Activated T-helper 1 cell treated with Interleukin-2 at 50 U/mL for 16 hours (primary cell): ENCODE results near the gene NUTM1.

ENCODE experiments used
- DNase-seq: peaks from one replicate; pipeline ENCODE4 v3.0.0-alpha.2; 2020; ENCODE audit warnings: low read depth

The NUTM1 gene, protein sequence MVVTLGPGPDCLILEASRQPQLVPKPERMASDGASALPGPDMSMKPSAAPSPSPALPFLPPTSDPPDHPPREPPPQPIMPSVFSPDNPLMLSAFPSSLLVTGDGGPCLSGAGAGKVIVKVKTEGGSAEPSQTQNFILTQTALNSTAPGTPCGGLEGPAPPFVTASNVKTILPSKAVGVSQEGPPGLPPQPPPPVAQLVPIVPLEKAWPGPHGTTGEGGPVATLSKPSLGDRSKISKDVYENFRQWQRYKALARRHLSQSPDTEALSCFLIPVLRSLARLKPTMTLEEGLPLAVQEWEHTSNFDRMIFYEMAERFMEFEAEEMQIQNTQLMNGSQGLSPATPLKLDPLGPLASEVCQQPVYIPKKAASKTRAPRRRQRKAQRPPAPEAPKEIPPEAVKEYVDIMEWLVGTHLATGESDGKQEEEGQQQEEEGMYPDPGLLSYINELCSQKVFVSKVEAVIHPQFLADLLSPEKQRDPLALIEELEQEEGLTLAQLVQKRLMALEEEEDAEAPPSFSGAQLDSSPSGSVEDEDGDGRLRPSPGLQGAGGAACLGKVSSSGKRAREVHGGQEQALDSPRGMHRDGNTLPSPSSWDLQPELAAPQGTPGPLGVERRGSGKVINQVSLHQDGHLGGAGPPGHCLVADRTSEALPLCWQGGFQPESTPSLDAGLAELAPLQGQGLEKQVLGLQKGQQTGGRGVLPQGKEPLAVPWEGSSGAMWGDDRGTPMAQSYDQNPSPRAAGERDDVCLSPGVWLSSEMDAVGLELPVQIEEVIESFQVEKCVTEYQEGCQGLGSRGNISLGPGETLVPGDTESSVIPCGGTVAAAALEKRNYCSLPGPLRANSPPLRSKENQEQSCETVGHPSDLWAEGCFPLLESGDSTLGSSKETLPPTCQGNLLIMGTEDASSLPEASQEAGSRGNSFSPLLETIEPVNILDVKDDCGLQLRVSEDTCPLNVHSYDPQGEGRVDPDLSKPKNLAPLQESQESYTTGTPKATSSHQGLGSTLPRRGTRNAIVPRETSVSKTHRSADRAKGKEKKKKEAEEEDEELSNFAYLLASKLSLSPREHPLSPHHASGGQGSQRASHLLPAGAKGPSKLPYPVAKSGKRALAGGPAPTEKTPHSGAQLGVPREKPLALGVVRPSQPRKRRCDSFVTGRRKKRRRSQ

GRCh38 chr15:34342737-34343575 lies at the start of gene NUTM1, which contains the start of gene NOP10:
TSS of gene NUTM1 (plus strand) at chr15:34343315. CDS start at chr15:34343697, 382 bp downstream.
TSS of gene NOP10 (minus strand) at chr15:34343136. CDS start at chr15:34343073, 63 bp downstream.
- peak; percentile 86 for DNase-seq

DNA sequence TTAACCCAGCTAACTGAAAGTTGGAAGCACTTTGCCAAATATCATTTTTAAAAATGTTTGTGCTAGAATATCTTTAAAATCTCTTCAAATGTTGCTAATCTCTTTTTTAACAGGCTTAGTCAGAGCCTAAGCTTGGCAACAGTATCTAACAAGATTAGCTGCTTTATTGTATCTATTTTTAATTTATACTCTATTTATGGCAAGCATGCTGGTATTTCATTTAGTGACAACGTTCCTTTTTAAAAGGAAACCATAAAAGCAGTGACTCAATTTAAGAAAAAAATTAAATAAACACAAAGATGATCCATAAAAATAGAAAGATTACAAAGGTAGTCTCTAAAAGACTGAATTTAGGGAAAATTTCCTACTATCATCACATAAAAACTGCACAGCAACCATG lies 46.1 kb upstream of the NUTM1 start:
- DNase-seq = no peak

GRCh38 chr15:34301058-34301457 lies 42.1 kb upstream of the NUTM1 start:
- no peak for DNase-seq

- no peak for DNase-seq
Measured at GRCh38 chr15:34304613-34305012, 38.5 kb upstream of the NUTM1 start.

DNA sequence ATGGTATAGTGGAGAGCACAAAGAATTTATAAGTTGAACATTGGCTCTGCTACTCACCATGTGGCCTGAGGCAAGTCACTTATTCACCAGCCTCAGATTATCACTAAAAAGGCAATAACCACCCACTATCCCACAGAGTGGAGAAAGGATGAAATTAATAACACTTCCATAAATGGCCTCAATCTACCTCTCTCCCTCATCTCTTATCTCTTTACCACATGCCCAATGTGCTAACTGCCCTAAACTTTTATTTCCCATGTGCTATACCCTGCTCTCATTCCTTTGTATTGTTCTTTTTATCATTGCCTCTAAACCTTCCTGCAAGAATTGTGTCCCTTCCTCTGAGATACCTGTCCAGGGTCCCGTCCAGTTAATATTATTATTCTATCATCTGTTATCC lies 31.6 kb upstream of the NUTM1 start:
- DNase-seq = no peak

- DNase-seq = no peak
Measured at GRCh38 chr15:34314491-34315490, 28.3 kb upstream of the NUTM1 start.

DNA sequence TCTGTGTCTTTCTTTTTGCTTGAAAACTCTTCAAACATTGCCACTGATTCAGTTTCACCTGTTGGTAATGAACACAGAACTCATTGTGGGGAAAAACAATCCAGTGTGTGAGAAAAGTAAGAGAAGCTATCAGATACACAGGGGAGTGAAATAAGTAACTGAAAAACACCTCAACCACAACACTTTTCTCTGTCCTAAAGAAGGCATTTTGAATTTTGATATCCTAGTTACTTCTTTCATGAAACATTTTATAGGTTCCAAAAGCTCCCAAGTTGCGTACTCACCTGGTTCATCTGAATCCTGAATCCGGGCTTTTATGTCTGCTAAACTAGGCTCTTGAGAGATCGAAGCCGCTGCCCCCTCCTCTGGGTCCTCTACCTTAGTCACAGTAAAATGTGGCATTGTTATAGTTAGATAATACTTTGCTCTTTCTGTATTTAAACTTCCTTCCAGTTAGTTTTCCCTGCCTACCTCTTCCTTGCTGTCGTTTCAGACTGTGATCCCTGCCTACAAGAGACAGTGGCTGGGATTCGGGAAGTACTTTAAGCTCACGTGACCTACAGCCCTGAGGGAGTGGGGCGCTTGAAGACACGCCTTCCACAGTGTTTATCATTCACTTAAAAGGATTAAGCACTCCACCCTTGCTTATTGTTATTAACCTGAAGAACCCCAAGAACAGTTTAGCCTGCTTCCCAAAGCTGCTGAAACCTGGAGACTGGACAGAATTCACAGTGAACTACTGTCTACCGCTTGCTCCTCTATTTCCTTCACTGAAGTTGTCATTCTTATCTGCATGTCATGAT lies 24.6 kb upstream of the NUTM1 start:
- no peak for DNase-seq

GRCh38 chr15:34323217-34323616 lies 19.9 kb upstream of the NUTM1 start:
- DNase-seq = no peak

DNA sequence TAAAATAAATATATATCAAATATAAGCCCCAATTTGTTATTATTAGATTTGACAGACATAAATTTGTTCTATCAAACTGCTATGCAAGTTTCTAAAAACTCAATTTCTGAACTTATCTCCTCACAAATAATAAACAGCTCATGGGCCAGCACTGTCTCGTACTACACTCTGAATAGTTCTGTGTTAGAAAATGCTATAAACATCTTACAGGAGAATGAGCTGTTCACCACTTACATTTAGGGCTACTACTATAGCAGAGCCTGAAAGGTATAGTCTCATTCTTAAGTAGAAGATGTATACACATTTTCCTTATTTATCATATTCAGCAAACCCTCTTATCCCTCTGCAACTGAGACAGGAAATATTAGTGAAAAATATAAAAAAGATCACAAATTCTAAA lies 18.2 kb upstream of the NUTM1 start:
- no peak for DNase-seq

DNA sequence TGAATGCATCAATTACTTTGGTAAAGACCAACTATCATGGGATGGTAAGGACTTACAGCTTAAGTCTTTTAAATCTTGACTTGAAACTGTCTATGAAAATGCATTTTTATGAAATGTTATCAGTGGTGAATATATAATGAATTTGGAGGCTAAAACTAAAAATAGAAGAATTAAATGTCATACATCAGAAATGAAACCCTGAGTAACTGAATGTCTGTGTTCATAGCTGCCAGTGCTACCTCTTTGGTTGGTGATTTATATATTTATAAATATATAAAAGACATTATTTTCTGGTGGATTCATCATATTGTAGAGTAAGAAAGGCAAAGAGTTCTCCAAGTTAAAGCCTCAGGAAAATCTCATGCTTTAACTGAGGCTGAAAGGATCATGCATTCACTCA lies 17.7 kb upstream of the NUTM1 start:
- DNase-seq = no peak

DNA sequence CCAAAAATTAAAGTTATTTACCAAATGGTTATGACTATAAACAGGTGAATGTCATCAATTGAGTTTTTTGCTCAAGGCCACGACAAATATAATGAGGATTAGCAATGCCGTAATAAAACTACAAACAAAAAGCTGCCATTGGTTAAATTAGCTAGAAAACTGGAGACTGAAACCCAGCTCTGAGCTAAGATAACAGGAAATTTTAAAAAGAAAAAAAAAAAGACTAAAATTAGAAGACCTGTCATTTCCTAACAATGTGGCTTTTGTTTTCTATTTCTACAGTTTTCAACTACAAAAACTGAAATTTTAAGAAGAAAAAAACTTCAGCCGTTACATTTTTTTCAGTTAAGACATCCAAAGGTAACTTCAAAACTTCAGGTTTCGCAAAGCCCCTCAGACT lies 15.2 kb upstream of the NUTM1 start:
- DNase-seq = no peak

- no peak for DNase-seq
Measured at GRCh38 chr15:34329006-34329405, 14.1 kb upstream of the NUTM1 start.

- DNase-seq = no peak
Measured at GRCh38 chr15:34330279-34330678, 12.8 kb upstream of the NUTM1 start.

- no peak for DNase-seq
Measured at GRCh38 chr15:34331809-34332208, 11.3 kb upstream of the NUTM1 start.

DNA sequence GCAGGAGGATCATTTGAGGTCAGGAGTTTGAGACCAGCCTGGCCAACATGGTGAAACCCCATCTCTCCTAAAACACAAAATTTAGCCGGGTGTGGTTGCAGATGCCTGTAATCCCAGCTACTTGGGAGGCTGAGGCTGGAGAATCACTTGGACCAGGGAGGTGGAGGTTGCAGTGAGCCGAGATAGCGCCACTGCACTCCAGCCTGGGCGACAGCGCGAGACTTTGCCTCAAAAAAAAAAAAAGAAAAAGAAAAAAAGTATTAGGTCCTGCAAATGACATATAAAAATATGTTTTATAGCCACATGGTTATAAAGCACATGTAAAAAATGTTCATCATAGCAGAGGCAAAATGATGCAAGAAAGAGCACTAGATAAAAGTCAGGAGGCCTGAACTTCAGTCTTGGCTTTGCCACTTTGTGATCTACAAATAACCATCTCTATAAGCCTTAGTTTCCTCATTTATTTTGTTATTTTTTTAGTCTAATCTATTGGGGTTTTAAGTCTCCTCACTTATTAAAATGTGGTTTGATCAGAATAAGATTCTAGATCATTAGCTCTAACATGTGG lies 10.5 kb upstream of the NUTM1 start:
- DNase-seq = no peak

GRCh38 chr15:34334672-34335071 lies 8.4 kb upstream of the NUTM1 start:
- DNase-seq = no peak

- DNase-seq = no peak
Measured at GRCh38 chr15:34335176-34336032, 7.7 kb upstream of the NUTM1 start.
